GM12878 (cell line): ENCODE data around the gene UGT2B28. TPM values are rescaled to one million over a fixed set of nuclear protein-coding genes. Genes with fewer than 3 reads are reported as not detected.

Experiments used
- ASH2L ChIP-seq: fragments of 300-600, 200-600 bp; sonication (generic); IDR thresholded peaks from 2 replicates; pipeline ENCODE4 v1.6.1; 2017; ENCODE audit warnings: low read depth, mild to moderate bottlenecking, borderline replicate concordance
- ATF2 ChIP-seq: IDR thresholded peaks from 2 replicates; pipeline ENCODE4 v1.6.1; 2012; ENCODE audit warnings: low read length, inconsistent platforms
- CEBPZ ChIP-seq: fragments of 150-350 bp; IDR thresholded peaks from 2 replicates; pipeline ENCODE4 v1.6.1; 2016; ENCODE audit warnings: low read depth, low read length
- ESRRA ChIP-seq: IDR thresholded peaks from 2 replicates; pipeline ENCODE4 v1.6.1; 2012; ENCODE audit warnings: mild to moderate bottlenecking, low read length, improper control_type of control experiment
- HDAC2 ChIP-seq: fragments of 200-600 bp; sonication (generic); IDR thresholded peaks from 2 replicates; pipeline ENCODE4 v1.6.1; 2017
- HDGF ChIP-seq: fragments of 450-650 bp; IDR thresholded peaks from 2 replicates; pipeline ENCODE4 v1.6.1; 2016; ENCODE audit warnings: antibody characterized with exemption
- NKRF ChIP-seq: fragments of 450-650 bp; conservative IDR thresholded peaks from 2 replicates; pipeline ENCODE4 v1.6.1; 2017; ENCODE audit warnings: mild to moderate bottlenecking, moderate library complexity
- SRF ChIP-seq, 2 experiments: IDR thresholded peaks; 2 replicates each; pipeline ENCODE4 v1.6.1; 2011; ENCODE audit warnings: low read depth in 2 of 2, low read length in 2 of 2, mild to moderate bottlenecking in 1 of 2, moderate library complexity in 1 of 2
- polyA plus RNA-seq, 11 experiments: library from polyadenylated mRNA; depleted of rRNA in 4 of 11; unstranded in 6 of 11; stranded (reverse) in 5 of 11; fragments of >200 nt; fragmentation: Nextera tagmentation in 4 of 11; fragmentation: Illumina TruSeq in 1 of 11; extraction: Ambion mirVana in 4 of 11; extraction: Trizol in 1 of 11; gene quantifications; 1 replicate in 1 of 11; 2 replicates in 10 of 11; pipeline versions ENCODE4 v1.2.1 to v1.2.3, GENCODE V29; 2011 to 2016; ENCODE audit warnings: inconsistent platforms in 2 of 11, missing spikeins in 2 of 11, low read depth in 1 of 11
- total RNA-seq, 4 experiments: library from RNA; depleted of rRNA in 3 of 4; stranded (reverse); fragments of >200 nt in 3 of 4; fragmentation: Illumina TruSeq in 1 of 4; extraction: Trizol in 1 of 4; gene quantifications; 2 replicates each; pipeline versions ENCODE4 v1.2.1 to v1.2.3, GENCODE V29; 2013 to 2021
- TF ChIP-seq, protein P1 (sequence below): fragments of 450-650 bp; IDR thresholded peaks from 2 replicates; pipeline ENCODE4 v1.6.1; 2017; ENCODE audit warnings: mild to moderate bottlenecking, low read depth, inconsistent platforms; ENCODE audit not compliant: poor library complexity, severe bottlenecking
- TF ChIP-seq, protein P2 (sequence below): fragments of 450-650 bp; IDR thresholded peaks from 2 replicates; pipeline ENCODE4 v1.6.1; 2017; ENCODE audit warnings: mild to moderate bottlenecking, moderate library complexity

UGT2B28 gene
- total and polyA plus RNA-seq, 10 of the 15 experiments (the other 5 are each of a cell fraction or from before 2014, with no cell fraction given), result not detected

- TF ChIP-seq CEBPZ, result no peak
- TF ChIP-seq, protein P1, sequence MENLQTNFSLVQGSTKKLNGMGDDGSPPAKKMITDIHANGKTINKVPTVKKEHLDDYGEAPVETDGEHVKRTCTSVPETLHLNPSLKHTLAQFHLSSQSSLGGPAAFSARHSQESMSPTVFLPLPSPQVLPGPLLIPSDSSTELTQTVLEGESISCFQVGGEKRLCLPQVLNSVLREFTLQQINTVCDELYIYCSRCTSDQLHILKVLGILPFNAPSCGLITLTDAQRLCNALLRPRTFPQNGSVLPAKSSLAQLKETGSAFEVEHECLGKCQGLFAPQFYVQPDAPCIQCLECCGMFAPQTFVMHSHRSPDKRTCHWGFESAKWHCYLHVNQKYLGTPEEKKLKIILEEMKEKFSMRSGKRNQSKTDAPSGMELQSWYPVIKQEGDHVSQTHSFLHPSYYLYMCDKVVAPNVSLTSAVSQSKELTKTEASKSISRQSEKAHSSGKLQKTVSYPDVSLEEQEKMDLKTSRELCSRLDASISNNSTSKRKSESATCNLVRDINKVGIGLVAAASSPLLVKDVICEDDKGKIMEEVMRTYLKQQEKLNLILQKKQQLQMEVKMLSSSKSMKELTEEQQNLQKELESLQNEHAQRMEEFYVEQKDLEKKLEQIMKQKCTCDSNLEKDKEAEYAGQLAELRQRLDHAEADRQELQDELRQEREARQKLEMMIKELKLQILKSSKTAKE, result no peak
- TF ChIP-seq NKRF, result no peak
- TF ChIP-seq HDGF, result no peak
- no peak for TF ChIP-seq HDAC2
- no peak for TF ChIP-seq ASH2L
- no peak for TF ChIP-seq ESRRA
- TF ChIP-seq ATF2, result no peak
- no peak for TF ChIP-seq SRF (IDR thresholded peaks at IDR 0.05; ENCODE audit: low read depth in 2 of 2, low read length in 2 of 2)
- TF ChIP-seq, protein P2, sequence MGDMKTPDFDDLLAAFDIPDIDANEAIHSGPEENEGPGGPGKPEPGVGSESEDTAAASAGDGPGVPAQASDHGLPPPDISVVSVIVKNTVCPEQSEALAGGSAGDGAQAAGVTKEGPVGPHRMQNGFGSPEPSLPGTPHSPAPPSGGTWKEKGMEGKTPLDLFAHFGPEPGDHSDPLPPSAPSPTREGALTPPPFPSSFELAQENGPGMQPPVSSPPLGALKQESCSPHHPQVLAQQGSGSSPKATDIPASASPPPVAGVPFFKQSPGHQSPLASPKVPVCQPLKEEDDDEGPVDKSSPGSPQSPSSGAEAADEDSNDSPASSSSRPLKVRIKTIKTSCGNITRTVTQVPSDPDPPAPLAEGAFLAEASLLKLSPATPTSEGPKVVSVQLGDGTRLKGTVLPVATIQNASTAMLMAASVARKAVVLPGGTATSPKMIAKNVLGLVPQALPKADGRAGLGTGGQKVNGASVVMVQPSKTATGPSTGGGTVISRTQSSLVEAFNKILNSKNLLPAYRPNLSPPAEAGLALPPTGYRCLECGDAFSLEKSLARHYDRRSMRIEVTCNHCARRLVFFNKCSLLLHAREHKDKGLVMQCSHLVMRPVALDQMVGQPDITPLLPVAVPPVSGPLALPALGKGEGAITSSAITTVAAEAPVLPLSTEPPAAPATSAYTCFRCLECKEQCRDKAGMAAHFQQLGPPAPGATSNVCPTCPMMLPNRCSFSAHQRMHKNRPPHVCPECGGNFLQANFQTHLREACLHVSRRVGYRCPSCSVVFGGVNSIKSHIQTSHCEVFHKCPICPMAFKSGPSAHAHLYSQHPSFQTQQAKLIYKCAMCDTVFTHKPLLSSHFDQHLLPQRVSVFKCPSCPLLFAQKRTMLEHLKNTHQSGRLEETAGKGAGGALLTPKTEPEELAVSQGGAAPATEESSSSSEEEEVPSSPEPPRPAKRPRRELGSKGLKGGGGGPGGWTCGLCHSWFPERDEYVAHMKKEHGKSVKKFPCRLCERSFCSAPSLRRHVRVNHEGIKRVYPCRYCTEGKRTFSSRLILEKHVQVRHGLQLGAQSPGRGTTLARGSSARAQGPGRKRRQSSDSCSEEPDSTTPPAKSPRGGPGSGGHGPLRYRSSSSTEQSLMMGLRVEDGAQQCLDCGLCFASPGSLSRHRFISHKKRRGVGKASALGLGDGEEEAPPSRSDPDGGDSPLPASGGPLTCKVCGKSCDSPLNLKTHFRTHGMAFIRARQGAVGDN, result no peak
These were observed 41.2 kb upstream of the UGT2B28 start (continued) for GRCh38 chr4:69239092-69239491.
